CD4-positive, CD25-positive, alpha-beta regulatory T cell (primary cell): ENCODE measurements around the gene SEC31A. TPM values are rescaled to one million over a fixed set of nuclear protein-coding genes. Genes with fewer than 3 reads are reported as not detected.

ENCODE experiments used
- ATAC-seq, 2 donors: fragments of 150-1000 bp; cut with Tn5 transposase; one replicate each; pipeline ENCODE4 v1.10.0; 2021; ENCODE audit warnings: low read depth in 2 of 2, moderate number of reproducible peaks in 2 of 2, moderate library complexity in 1 of 2
- DNase-seq, 3 donors: peaks; one replicate each; pipeline versions ENCODE4 v3.0.0 to v3.0.0-alpha.2; 2012 to 2022; ENCODE audit warnings: mixed read lengths in 1 of 3
- H3K27ac ChIP-seq: one replicate; pipeline ENCODE4 v1.7.0; 2013; ENCODE audit warnings: mild to moderate bottlenecking, low read length; ENCODE audit not compliant: insufficient read depth, poor library complexity, severe bottlenecking
- H3K27me3 ChIP-seq: one replicate; pipeline ENCODE4 v1.7.0; 2013; ENCODE audit warnings: low read length; ENCODE audit not compliant: control insufficient read depth, insufficient read depth
- H3K36me3 ChIP-seq: one replicate; pipeline ENCODE4 v1.7.0; 2013; ENCODE audit warnings: mild to moderate bottlenecking, low read length, moderate library complexity; ENCODE audit not compliant: control insufficient read depth, insufficient read depth
- H3K4me1 ChIP-seq: 2 replicates; pipeline ENCODE4 v1.7.0; 2013; ENCODE audit warnings: mild to moderate bottlenecking, low read length; ENCODE audit not compliant: insufficient read depth, control insufficient read depth, poor library complexity, severe bottlenecking
- H3K4me3 ChIP-seq: one replicate; pipeline ENCODE4 v1.7.0; 2013; ENCODE audit warnings: low read depth, mild to moderate bottlenecking, low read length, moderate library complexity
- H3K9me3 ChIP-seq, 2 experiments: 1 replicate in 1 of 2; 2 replicates in 1 of 2; pipeline ENCODE4 v1.7.0; 2013; ENCODE audit warnings: low read length in 2 of 2, mild to moderate bottlenecking in 1 of 2, moderate library complexity in 1 of 2; ENCODE audit not compliant: control insufficient read depth in 2 of 2
- H3K27ac Mint-ChIP-seq, 3 donors: one replicate each; pipeline ENCODE4 v1.8.0; 2020 to 2022; ENCODE audit warnings: mild to moderate bottlenecking in 3 of 3, mixed read lengths in 3 of 3, moderate library complexity in 2 of 3
- H3K27me3 Mint-ChIP-seq: one replicate; pipeline ENCODE4 v1.8.0; 2022; ENCODE audit warnings: mild to moderate bottlenecking, mixed read lengths
- H3K36me3 Mint-ChIP-seq: one replicate; pipeline ENCODE4 v1.8.0; 2020; ENCODE audit warnings: mixed read lengths
- H3K4me1 Mint-ChIP-seq, 4 donors: one replicate each; pipeline ENCODE4 v1.8.0; 2020 to 2022; ENCODE audit warnings: mixed read lengths in 4 of 4, mild to moderate bottlenecking in 1 of 4
- H3K4me3 Mint-ChIP-seq, 4 donors: one replicate each; pipeline ENCODE4 v1.8.0; 2020 to 2022; ENCODE audit warnings: mild to moderate bottlenecking in 4 of 4, mixed read lengths in 4 of 4, moderate library complexity in 3 of 4
- H3K9me3 Mint-ChIP-seq, 7 donors: one replicate each; pipeline ENCODE4 v1.8.0; 2020 to 2022; ENCODE audit warnings: mixed read lengths in 7 of 7, mild to moderate bottlenecking in 3 of 7, moderate library complexity in 2 of 7
- polyA plus RNA-seq, 4 donors: library from polyadenylated mRNA; unstranded; fragments of 300-500 nt; fragmentation: Illumina TruSeq; gene quantifications; one replicate each; pipeline ENCODE4 v1.2.3, GENCODE V29; 2021
- total RNA-seq: library from RNA; stranded (reverse); gene quantifications from one replicate; pipeline ENCODE4 v1.2.3, GENCODE V29; 2022

Gene SEC31A
- total and polyA plus RNA-seq, 5 donors from 2014 or later, result 101 to 130 (median 120) TPM

- no peaks in the 10 kb centered on the region for H3K4me1 Mint-ChIP-seq
- no peak overlapping the region for H3K4me3 Mint-ChIP-seq
- Histone ChIP-seq H3K4me3 (no peak overlapping the region), H3K27ac (no peak overlapping the region), H3K36me3 (no peaks in the 10 kb centered on the region), H3K4me1 (no peaks in the 10 kb centered on the region), H3K27me3 (peaks cover 2% of the 10 kb centered on the region), H3K9me3 (no peaks in the 10 kb centered on the region)
- peaks cover 17% of the 10 kb centered on the region for H3K27me3 Mint-ChIP-seq
- ATAC-seq (no peak), DNase-seq (no peak)
- no peaks in the 10 kb centered on the region for H3K36me3 Mint-ChIP-seq
- H3K9me3 Mint-ChIP-seq, result peaks cover 0 to 4% (median 0%) of the 10 kb centered on the region in 7 donors
- no peak overlapping the region for H3K27ac Mint-ChIP-seq
Observed at GRCh38 chr4:82777857-82778525, 113.0 kb downstream of the SEC31A start.

GRCh38 chr4:82776925-82777542 is 113.9 kb downstream of the SEC31A start:
- H3K4me1 Mint-ChIP-seq, result no peaks in the 10 kb centered on the region
- no peak overlapping the region for H3K27ac Mint-ChIP-seq
- DNase-seq (no peak), ATAC-seq (no peak)
- H3K4me3 Mint-ChIP-seq, result no peak overlapping the region
- peaks cover 0 to 4% (median 0%) of the 10 kb centered on the region in 7 donors for H3K9me3 Mint-ChIP-seq
- no peaks in the 10 kb centered on the region for H3K36me3 Mint-ChIP-seq
- Histone ChIP-seq H3K9me3 (no peaks in the 10 kb centered on the region), H3K4me1 (no peaks in the 10 kb centered on the region), H3K4me3 (no peak overlapping the region), H3K36me3 (no peaks in the 10 kb centered on the region), H3K27me3 (no peaks in the 10 kb centered on the region), H3K27ac (no peak overlapping the region)
- peaks cover 9% of the 10 kb centered on the region for H3K27me3 Mint-ChIP-seq

GRCh38 chr4:82775243-82775642 is 115.7 kb downstream of the SEC31A start:
- no peak overlapping the region for H3K27ac Mint-ChIP-seq
- DNase-seq, result no peak

GRCh38 chr4:82774711-82775171 is 116.2 kb downstream of the SEC31A start:
- Histone ChIP-seq H3K27me3 (no peaks in the 10 kb centered on the region), H3K27ac (no peak overlapping the region), H3K4me1 (no peaks in the 10 kb centered on the region), H3K36me3 (no peaks in the 10 kb centered on the region), H3K4me3 (no peak overlapping the region), H3K9me3 (no peaks in the 10 kb centered on the region)
- H3K4me1 Mint-ChIP-seq, result no peaks in the 10 kb centered on the region
- peaks cover 0 to 4% (median 0%) of the 10 kb centered on the region in 7 donors for H3K9me3 Mint-ChIP-seq
- ATAC-seq, result no peak
- DNase-seq, result no peak
- peaks cover 19% of the 10 kb centered on the region for H3K27me3 Mint-ChIP-seq
- H3K36me3 Mint-ChIP-seq, result no peaks in the 10 kb centered on the region
- no peak overlapping the region for H3K27ac Mint-ChIP-seq
- no peak overlapping the region for H3K4me3 Mint-ChIP-seq

More at GRCh38 chr4:82775243-82775642, 115.7 kb downstream of the SEC31A start:
- Histone ChIP-seq H3K27ac (no peak overlapping the region), H3K36me3 (no peaks in the 10 kb centered on the region), H3K9me3 (no peaks in the 10 kb centered on the region), H3K4me1 (no peaks in the 10 kb centered on the region), H3K27me3 (no peaks in the 10 kb centered on the region), H3K4me3 (no peak overlapping the region)
- Mint-ChIP-seq H3K4me3 (no peak overlapping the region), H3K4me1 (no peaks in the 10 kb centered on the region), H3K36me3 (no peaks in the 10 kb centered on the region), H3K27me3 (peaks cover 16% of the 10 kb centered on the region), H3K9me3 (peaks cover 0 to 4% (median 0%) of the 10 kb centered on the region in 7 donors)
- ATAC-seq, result no peak

GRCh38 chr4:82773057-82773456 is 117.9 kb downstream of the SEC31A start:
- Mint-ChIP-seq H3K27me3 (peaks cover 23% of the 10 kb centered on the region), H3K36me3 (no peaks in the 10 kb centered on the region), H3K27ac (no peak overlapping the region), H3K9me3 (peaks cover 0 to 4% (median 0%) of the 10 kb centered on the region in 7 donors), H3K4me3 (no peak overlapping the region), H3K4me1 (no peaks in the 10 kb centered on the region)
- ATAC-seq (no peak), DNase-seq (no peak)
- H3K27me3 ChIP-seq, result no peaks in the 10 kb centered on the region
- H3K27ac ChIP-seq, result no peak overlapping the region
- H3K4me3 ChIP-seq, result no peak overlapping the region
- H3K9me3 ChIP-seq, result no peaks in the 10 kb centered on the region
- H3K4me1 ChIP-seq, result no peaks in the 10 kb centered on the region
- no peaks in the 10 kb centered on the region for H3K36me3 ChIP-seq

GRCh38 chr4:82770607-82771006 is 120.3 kb downstream of the SEC31A start:
- DNase-seq, result no peak
- H3K4me3 ChIP-seq, result no peak overlapping the region
- H3K36me3 Mint-ChIP-seq, result no peaks in the 10 kb centered on the region
- H3K4me1 Mint-ChIP-seq, result no peaks in the 10 kb centered on the region
- ATAC-seq, result no peak
- H3K27ac ChIP-seq, result no peak overlapping the region
- no peaks in the 10 kb centered on the region for H3K27me3 ChIP-seq
- H3K9me3 ChIP-seq, result peaks cover 0 to 8% of the 10 kb centered on the region in 2 experiments
- no peak overlapping the region for H3K4me3 Mint-ChIP-seq
- H3K9me3 Mint-ChIP-seq, result peaks cover 2 to 8% (median 3%) of the 10 kb centered on the region in 7 donors
- peaks cover 35% of the 10 kb centered on the region for H3K27me3 Mint-ChIP-seq
- no peaks in the 10 kb centered on the region for H3K36me3 ChIP-seq
- no peaks in the 10 kb centered on the region for H3K4me1 ChIP-seq
- no peak overlapping the region for H3K27ac Mint-ChIP-seq
